Right atrium auricular region (tissue), 2 donors: ENCODE data around the gene MYPN. TPM values are rescaled to one million over a fixed set of nuclear protein-coding genes. Genes with fewer than 3 reads are reported as not detected.

Source experiments
- DNase-seq: peaks from one replicate; pipeline ENCODE4 v3.0.0-alpha.2; 2019; ENCODE audit warnings: low spot score
- H3K27ac ChIP-seq, 2 donors: fragments of 200-600 bp; sonication (generic); 1 replicate in 1 of 2; 2 replicates in 1 of 2; pipeline ENCODE4 v1.5.1; 2016 to 2019
- H3K27me3 ChIP-seq, 2 donors: fragments of 200-600 bp; sonication (generic); one replicate each; pipeline versions ENCODE4 v1.5.1 to v1.6.0; 2017 to 2019
- H3K36me3 ChIP-seq: fragments of 200-600 bp; sonication (generic); one replicate; pipeline ENCODE4 v1.5.1; 2016
- H3K4me1 ChIP-seq, 2 donors: fragments of 200-600 bp; sonication (generic); one replicate each; pipeline versions ENCODE4 v1.5.1 to v1.6.0; 2017 to 2019
- H3K4me3 ChIP-seq, 2 donors: fragments of 200-600 bp; sonication (generic); 1 replicate in 1 of 2; 2 replicates in 1 of 2; pipeline ENCODE4 v1.5.1; 2017 to 2019; ENCODE audit warnings: mild to moderate bottlenecking in 1 of 2, moderate library complexity in 1 of 2
- H3K9me3 ChIP-seq, 2 donors: fragments of 200-600 bp; sonication (generic); one replicate each; pipeline ENCODE4 v1.5.1; 2019
- total RNA-seq, 2 donors: library from RNA; depleted of rRNA; stranded (reverse); fragments of >200 nt; gene quantifications; one replicate each; pipeline ENCODE4 v1.1.0, GENCODE V29; 2016
- TF ChIP-seq, protein P1 (sequence below), 2 donors: fragments of 200-600 bp; sonication (generic); IDR thresholded peaks; one replicate each; pipeline ENCODE4 v1.5.1; 2019; ENCODE audit warnings: antibody characterized with exemption in 2 of 2

Gene MYPN
- total RNA-seq, 2 donors from 2014 or later: 93.5 to 145 TPM

DNA sequence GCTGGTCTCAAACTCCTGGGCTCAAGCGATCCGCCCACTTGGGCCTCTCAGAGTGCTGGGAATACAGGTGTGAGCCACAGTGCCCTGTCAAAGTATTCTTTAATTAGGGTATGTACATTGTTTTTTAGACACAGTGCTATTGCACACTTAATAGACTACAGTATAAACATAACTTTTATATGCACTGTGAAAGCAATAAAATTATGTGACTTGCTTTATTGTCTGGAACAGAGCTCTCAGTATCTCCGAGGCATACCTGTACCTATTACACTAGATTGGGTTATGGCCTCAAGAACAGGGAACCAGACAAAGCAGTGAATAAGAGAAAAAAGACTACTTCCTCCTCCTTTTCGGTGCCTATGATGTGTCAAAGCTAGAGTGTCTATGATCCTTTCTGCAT, 109.5 kb downstream of the MYPN start:
- Histone ChIP-seq H3K36me3 (peaks cover 8% of the 10 kb centered on the region), H3K9me3 (no peaks in the 10 kb centered on the region), H3K27me3 (no peaks in the 10 kb centered on the region), H3K27ac (no peak overlapping the region), H3K4me1 (no peaks in the 10 kb centered on the region), H3K4me3 (no peak overlapping the region)
- TF ChIP-seq, protein P1, sequence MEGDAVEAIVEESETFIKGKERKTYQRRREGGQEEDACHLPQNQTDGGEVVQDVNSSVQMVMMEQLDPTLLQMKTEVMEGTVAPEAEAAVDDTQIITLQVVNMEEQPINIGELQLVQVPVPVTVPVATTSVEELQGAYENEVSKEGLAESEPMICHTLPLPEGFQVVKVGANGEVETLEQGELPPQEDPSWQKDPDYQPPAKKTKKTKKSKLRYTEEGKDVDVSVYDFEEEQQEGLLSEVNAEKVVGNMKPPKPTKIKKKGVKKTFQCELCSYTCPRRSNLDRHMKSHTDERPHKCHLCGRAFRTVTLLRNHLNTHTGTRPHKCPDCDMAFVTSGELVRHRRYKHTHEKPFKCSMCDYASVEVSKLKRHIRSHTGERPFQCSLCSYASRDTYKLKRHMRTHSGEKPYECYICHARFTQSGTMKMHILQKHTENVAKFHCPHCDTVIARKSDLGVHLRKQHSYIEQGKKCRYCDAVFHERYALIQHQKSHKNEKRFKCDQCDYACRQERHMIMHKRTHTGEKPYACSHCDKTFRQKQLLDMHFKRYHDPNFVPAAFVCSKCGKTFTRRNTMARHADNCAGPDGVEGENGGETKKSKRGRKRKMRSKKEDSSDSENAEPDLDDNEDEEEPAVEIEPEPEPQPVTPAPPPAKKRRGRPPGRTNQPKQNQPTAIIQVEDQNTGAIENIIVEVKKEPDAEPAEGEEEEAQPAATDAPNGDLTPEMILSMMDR (IDR thresholded peaks at IDR 0.05): no peak
- no peak for DNase-seq

DNA sequence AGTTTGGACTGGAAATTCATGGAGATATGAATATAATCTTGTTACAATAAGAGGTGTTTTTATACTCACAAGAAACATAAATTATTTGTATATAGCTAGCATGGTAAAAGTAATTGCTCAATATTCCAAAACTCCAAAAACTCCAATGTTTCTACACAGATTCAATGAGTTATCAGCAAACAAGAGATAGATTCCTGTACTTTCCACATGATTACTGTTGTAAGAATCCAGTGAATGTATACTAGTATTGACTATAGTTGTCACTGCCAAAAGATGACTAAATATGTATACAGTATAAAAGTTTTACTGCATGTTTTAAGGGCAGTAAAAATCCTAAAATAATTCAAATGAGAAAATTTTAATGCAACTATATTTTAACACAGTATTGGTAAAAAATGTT, 111.9 kb downstream of the MYPN start:
- H3K4me1 ChIP-seq: no peaks in the 10 kb centered on the region
- H3K9me3 ChIP-seq: no peaks in the 10 kb centered on the region
- peaks cover under 1% of the 10 kb centered on the region for H3K36me3 ChIP-seq
- DNase-seq: no peak
- H3K4me3 ChIP-seq: no peak overlapping the region
- TF ChIP-seq, protein P1 (IDR thresholded peaks at IDR 0.05): no peak
- no peaks in the 10 kb centered on the region for H3K27me3 ChIP-seq
- no peak overlapping the region for H3K27ac ChIP-seq

DNA sequence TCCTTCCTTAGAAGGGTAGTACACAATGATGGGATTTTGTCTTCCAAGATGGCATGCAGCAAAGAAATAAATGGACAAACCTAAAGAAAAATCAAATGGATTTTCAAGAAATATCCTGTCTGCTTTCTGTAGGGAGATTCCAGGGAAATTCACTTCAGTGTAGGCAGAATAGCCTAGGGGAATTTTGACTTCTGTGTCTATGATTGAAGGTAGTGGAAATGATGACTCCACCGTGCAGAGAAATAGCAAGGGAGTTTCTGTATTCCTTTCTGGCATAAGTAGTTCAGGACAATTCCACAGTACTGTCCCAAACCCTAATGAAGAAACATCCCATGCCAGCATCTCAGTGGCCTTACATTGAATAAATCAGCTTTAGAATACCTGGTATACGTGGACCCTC, 113.1 kb downstream of the MYPN start:
- TF ChIP-seq, protein P1 (IDR thresholded peaks at IDR 0.05): no peak
- no peaks in the 10 kb centered on the region for H3K27me3 ChIP-seq
- no peaks in the 10 kb centered on the region for H3K36me3 ChIP-seq
- DNase-seq: no peak
- no peaks in the 10 kb centered on the region for H3K4me1 ChIP-seq
- H3K27ac ChIP-seq: no peak overlapping the region
- H3K4me3 ChIP-seq: no peak overlapping the region
- no peaks in the 10 kb centered on the region for H3K9me3 ChIP-seq

- no peak for DNase-seq
- TF ChIP-seq, protein P1 (IDR thresholded peaks at IDR 0.05): no peak
- H3K4me3 ChIP-seq: no peak overlapping the region
- no peaks in the 10 kb centered on the region for H3K9me3 ChIP-seq
- H3K27ac ChIP-seq: no peak overlapping the region
- no peaks in the 10 kb centered on the region for H3K27me3 ChIP-seq
- no peaks in the 10 kb centered on the region for H3K4me1 ChIP-seq
- no peaks in the 10 kb centered on the region for H3K36me3 ChIP-seq
Measured at GRCh38 chr10:68223535-68224165, 114.4 kb downstream of the MYPN start.

- H3K27ac ChIP-seq: no peak overlapping the region
- no peaks in the 10 kb centered on the region for H3K36me3 ChIP-seq
- H3K27me3 ChIP-seq: no peaks in the 10 kb centered on the region
- TF ChIP-seq, protein P1 (IDR thresholded peaks at IDR 0.05): no peak
- H3K4me1 ChIP-seq: no peaks in the 10 kb centered on the region
- H3K9me3 ChIP-seq: no peaks in the 10 kb centered on the region
- no peak for DNase-seq
- no peak overlapping the region for H3K4me3 ChIP-seq
Measured at GRCh38 chr10:68224810-68225209, 115.5 kb downstream of the MYPN start.

- TF ChIP-seq, protein P1 (IDR thresholded peaks at IDR 0.05): no peak
- H3K27ac ChIP-seq: no peak overlapping the region
- DNase-seq: no peak
- no peaks in the 10 kb centered on the region for H3K9me3 ChIP-seq
- peaks cover 0 to 6% of the 10 kb centered on the region in 2 donors for H3K4me1 ChIP-seq
- no peaks in the 10 kb centered on the region for H3K27me3 ChIP-seq
- no peak overlapping the region for H3K4me3 ChIP-seq
- H3K36me3 ChIP-seq: no peaks in the 10 kb centered on the region
Measured at GRCh38 chr10:68230268-68230667, 121.0 kb downstream of the MYPN start.
